ENCODE data around the gene DNASE1L1.

DNASE1L1 gene

GRCh38 chrX:154382483-154383069 lies 26.5 kb downstream of the DNASE1L1 start:
- no peak for DNase-seq (ENCODE audit: low spot score)

- DNase-seq (ENCODE audit: low spot score), result no peak
These were observed 27.8 kb downstream of the DNASE1L1 start for GRCh38 chrX:154381271-154381670.

- DNase-seq (ENCODE audit: low spot score), result no peak
These were observed 28.3 kb downstream of the DNASE1L1 start for GRCh38 chrX:154380787-154381186.

GRCh38 chrX:154380153-154380552 lies 28.9 kb downstream of the DNASE1L1 start:
- no peak for DNase-seq (ENCODE audit: low spot score)

- DNase-seq (ENCODE audit: low spot score), result no peak
These were observed 29.5 kb downstream of the DNASE1L1 start for GRCh38 chrX:154379569-154379951.

GRCh38 chrX:154378799-154379568 lies 30.1 kb downstream of the DNASE1L1 start, which contains the start of gene EMD:
TSS of gene EMD (plus strand) at chrX:154379295. CDS start at chrX:154379485, 190 bp downstream.
- peak; percentile 96 for DNase-seq (ENCODE audit: low spot score)

- no peak for DNase-seq (ENCODE audit: low spot score)
These were observed 30.8 kb downstream of the DNASE1L1 start for GRCh38 chrX:154378059-154378798.

DNA sequence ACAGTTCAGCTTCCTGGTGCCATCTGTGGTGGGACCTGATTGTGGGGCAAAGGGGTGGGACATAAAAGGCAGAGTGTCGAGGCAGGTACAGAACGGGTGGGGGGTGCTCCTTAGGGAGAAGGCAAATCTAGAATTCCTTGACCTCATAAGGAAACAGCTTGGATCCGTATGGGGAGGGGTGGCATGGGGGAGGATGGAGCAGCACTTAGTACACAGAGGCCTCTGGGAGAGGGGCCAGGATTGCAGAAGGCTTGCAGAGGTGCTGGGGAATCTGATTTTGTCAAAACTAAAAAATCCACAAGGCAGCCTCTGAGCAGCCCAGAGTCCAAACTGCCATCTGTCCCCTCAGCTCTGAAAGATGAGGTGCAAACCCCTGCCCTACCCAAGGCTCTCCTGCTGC lies 32.3 kb downstream of the DNASE1L1 start:
- no peak for DNase-seq (ENCODE audit: low spot score)

- no peak for DNase-seq (ENCODE audit: low spot score)
These were observed 33.9 kb downstream of the DNASE1L1 start for GRCh38 chrX:154375156-154375504.

GRCh38 chrX:154374313-154375155 lies 34.5 kb downstream of the DNASE1L1 start, which contains the start of gene FLNA:
TSS of gene FLNA (minus strand) at chrX:154374634. CDS start at chrX:154371245, 3,389 bp downstream.
- peak; percentile 68 for DNase-seq (ENCODE audit: low spot score)

DNA sequence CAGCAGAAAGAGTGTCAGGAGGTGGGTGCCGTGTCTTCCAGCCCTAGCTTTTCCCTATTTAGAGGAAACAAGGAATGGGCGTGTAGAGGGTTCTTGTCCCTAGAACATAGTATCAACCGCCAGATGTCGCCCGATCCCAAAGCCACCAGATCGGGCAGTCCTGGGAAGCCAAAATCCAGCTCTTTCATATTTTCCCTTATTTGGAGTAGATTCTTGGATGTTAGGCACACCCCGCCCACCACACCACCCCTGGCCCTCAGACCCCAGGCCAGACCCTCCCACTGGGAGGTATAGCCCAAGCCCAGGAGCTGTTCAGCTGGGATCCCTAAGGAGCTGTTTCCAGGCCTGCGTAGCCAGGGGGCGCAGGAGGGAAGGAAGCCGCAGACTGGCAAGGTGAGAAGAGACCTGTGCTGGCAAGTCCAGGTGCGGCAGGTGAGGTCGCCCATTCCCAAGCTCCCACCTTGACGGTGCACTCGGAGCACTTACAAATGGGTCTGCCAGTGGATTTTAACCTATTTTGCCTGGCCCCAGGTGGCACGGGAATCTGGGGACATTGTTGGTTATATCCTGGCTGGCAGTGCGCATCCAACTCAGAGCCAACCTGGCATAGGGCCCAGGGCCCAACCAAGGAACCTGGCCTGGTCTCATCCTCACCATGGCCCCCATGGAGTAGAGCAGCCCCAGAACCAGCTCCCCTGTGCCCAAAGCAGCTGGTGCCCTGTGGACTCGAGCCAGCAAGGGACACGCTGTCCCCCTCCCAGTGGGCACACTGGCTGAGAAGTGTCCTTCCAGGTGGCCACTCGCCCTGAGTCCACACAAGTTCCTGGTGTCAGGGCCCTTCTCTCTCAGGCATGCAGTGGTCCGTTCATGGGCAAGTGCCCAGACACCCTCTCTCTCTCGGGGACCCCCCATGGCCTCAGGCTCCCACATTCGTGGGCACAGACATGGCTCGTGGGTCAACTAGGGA lies 35.4 kb downstream of the DNASE1L1 start:
- DNase-seq (ENCODE audit: low spot score), result peak; percentile 77

DNA sequence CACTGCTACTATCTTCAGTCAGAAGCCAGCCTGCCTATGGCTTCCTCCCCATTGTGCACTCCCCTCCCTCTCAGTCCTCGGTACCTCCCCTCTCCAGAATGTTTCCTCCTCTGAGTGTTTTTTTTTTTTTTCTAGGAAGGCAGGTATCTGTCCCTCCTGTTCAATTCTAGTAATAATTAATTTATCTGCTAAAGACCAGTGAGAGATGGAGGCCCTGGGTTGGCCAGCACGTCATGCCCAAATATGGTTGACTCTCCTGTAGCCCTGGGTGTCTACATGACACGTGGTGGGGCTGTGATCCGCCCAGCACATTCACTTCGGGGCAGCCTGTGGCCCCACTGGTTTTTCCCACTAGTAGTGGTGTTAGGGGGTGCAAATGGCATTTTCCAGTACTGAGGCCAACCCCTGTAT lies 36.4 kb downstream of the DNASE1L1 start:
- no peak for DNase-seq (ENCODE audit: low spot score)

DNA sequence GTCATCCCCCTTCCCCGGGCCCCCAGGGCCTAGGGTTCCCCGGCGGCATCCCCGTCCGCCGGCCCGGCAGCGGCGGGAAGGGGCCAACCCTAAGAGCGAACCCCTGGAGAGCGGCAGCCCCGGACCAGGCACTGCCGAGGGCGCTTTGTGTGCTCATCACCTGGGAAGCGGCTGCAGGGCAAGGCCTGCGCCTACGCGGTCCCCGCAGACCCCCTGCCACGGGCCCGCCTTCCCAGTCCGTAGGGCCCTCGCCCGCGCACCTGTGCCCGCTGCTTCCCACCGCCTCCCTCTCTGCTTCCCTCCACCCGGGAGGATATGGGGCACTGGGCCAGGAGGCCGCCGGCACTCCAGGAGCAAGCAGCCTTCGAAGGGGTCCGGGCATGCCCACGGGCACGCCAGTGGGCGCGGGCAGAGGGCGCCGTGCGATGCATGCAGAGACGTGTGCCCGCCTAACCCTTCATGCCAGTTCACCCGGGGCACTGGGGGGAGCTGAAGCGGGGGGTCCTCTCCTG lies 37.2 kb downstream of the DNASE1L1 start:
- no peak for DNase-seq (ENCODE audit: low spot score)

DNA sequence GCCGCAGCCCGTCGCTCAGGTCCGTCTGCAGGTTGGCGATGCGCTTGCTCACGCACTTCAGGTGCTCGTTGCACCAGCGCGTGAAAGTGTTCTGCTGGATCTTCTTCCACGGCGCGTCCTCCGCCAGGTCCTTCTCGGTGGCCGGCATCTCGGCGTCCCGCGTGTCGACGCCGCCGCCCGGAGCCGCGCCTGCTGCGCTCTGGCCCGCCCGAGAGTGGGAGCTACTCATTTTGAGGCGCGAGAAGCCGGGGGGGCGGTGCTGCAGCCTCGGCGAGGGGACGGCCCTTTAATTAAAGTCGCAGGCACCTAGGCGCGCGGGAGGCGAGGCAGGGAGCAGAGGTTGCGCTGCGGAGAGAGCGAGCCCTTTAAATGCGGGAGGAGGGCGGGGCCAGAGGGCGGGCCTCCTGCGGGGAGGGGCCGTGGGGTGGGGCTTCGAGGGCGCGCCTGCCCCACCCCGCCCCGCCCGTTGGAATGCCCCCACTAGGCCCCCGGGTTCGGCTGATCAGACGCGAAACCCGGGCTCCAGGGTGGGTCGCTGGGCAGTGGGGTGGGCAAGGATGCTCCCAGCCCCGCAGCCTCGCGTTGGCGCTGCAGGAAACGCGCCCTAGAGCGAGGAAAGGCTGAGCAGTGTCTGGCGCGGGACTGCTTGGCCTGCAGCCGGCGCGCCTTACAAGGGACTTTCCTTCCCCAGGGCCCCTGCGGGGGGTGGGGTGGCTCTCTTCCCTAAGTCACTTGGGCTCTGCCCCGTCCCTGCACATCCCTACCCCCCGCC lies 37.9 kb downstream of the DNASE1L1 start:
- peak; percentile 88 for DNase-seq (ENCODE audit: low spot score)

DNA sequence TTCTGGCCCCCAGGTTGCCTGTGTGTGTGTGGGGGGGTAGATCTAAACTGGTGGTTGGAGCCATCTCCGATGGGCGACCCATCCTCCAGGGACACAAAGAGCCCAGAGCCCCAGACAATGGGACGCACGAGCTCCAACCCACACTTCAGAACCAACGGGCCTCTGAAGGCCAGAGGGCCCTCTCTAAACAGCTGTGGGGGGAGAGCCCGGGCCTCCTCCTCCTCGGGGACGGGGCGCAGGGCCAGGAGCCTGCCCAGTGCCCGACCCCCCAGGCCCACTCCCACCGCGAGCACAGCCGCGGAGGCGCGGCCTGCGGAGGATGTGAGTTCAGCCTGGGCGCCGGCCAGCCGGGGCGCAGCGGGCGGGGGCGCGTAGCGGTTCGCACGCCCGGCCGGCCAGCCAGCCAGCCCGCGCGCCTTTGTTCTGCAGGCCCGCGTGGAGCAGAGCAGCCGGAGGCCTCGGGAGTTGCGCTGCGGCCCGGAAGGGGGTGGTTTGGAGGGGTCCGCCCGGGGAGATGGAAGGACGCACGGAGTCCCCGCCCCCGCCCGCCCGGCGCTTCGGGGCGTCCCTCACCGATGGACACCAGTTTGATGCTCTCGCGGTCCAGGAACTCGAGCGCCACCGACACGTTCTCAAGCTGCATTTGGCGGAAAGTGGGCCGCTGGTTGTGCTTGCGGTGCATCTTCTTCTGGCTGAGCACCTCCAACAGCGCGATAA lies 38.6 kb downstream of the DNASE1L1 start:
- no peak for DNase-seq (ENCODE audit: low spot score)

- peak; percentile 82 for DNase-seq (ENCODE audit: low spot score)
These were observed 39.4 kb downstream of the DNASE1L1 start for GRCh38 chrX:154369449-154370299.

DNA sequence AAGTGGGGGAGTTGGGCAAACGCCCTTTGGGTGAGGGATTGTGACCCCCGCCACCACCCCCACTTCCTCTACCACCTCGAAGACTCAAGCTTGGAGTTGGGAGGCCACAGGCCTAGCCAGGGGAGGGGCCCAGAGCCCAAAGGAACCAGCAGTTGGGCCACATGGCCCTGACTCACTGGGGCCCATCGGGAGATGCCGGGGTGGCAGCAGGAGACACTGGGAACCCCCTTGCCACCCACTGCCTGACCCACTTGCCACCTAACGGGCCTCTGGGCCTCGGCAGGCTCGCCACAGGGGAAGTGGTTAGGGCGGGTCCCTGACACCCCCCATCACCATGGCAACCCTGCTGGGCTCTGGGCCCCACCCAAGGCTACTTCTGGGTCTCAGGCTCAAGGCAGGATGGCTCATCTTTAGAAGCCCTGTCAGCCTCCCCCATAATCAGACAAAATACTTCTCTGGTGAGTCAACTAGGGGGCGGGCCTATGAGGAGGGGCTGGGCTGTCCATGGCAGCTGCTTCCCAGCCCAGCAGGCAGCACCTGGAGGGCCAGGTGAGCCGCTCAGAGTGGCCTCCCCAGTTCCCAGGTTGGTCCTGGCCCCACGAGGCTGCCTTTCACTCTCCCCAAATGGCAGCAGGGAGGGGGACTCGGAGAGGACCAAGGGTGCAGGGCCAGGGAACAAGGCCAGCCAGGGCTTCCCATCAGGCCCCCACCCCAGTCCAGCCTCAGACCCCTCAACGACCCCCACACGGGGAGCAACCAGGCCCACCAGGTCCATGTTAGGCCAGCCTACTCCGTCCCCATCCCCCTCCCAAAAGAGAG lies 40.2 kb downstream of the DNASE1L1 start:
- DNase-seq (ENCODE audit: low spot score), result no peak

Measured in ecto neural progenitor cell (in vitro differentiated cells).